ENCODE measurements around the gene RNASE12.
A peak's percentile ranks its signal among the peaks of the same experiment; 100 is the strongest.
"Not testable (repeated sequence)": the region's sequence is repeated elsewhere in the genome, so short reads cannot be mapped to it uniquely, and the experiment has no call there.

RNASE12 gene, protein sequence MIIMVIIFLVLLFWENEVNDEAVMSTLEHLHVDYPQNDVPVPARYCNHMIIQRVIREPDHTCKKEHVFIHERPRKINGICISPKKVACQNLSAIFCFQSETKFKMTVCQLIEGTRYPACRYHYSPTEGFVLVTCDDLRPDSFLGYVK

DNA sequence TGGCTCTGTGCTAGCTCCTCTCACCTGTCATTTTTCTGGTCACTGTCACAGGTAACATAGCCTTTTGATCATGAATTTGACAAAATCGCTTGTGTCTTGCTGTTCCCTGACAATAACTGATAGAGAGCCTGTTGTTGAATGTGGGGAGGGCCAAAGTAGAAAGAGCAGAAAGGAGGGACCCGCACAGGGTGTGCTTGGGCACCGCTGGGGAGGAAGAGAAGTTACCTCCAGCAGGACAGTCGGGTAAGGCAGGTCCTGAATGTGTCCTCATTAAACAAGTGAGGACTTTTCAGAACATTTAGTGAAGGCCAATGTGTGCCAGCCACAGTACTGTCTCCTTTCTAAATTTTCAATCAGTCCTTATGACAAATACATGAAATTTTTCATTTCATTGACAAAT is at the start of gene RNASE12:
Gene RNASE12 (minus strand): TSS at position 142 of the 400 bp plus-strand sequence. CDS start 653 bp downstream, outside the sequence.
- DNase-seq = no peak

DNA sequence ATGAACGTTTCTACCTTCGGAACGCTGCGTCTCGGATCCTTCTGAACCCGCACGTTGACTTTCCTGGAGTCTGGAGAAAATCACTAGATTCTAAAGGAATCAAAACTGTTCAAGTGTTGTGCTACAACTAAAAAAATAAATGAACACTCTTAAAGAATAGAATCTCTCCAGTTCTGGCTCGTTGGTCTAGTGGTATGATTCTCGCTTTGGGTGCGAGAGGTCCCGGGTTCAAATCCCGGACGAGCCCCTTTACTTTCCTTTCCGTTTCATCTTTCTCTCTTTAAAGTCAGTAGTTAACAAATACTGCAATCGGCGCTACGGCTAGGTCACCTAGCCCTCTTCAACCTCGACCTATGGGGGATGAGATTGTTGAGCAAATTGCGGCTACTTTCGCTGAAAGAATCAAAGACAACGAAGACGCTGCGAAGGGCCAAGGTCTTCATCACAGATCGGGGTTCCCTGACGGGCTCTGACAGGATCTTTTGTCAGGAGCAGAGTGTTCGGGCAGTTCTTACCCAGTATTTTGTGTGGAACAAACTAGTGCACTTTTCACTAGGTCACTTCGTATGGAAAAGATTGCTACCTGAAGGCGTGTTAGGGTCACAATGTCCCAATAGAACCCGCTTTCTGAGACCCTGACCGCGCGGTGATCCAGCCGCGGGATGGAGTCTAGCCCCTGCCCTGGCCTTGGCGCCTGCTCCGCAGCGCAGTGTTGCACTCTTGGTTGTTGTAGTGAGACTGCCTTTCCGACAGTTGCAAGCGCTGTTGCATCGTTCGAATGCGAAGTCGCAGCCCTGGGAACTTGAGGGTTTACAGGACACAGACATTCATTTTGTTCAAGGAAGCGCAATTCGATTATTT is 41.9 kb upstream of the RNASE12 start:
- peak; percentile 67 to 79 for DNase-seq

DNA sequence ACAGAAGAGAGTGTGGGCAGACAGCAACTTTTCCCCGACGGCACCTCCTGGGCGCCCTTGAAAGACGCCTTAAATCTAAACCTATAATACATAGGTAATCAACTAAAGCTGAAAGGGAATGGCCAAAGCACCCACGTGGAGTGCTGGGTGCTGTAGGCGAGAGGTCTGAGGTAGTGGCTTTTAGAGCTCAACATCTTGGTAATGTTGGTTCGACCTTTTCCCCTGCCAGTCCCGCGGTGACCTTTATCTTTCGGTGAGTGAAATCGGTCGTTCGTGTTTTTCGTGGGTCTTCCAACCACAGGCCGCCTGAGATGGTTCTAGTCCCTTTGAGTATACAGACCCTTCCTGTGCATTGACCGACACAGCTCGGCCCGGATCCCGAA is 41.3 kb upstream of the RNASE12 start:
- DNase-seq = peak in 1 of 2 donors; percentile 32

DNA sequence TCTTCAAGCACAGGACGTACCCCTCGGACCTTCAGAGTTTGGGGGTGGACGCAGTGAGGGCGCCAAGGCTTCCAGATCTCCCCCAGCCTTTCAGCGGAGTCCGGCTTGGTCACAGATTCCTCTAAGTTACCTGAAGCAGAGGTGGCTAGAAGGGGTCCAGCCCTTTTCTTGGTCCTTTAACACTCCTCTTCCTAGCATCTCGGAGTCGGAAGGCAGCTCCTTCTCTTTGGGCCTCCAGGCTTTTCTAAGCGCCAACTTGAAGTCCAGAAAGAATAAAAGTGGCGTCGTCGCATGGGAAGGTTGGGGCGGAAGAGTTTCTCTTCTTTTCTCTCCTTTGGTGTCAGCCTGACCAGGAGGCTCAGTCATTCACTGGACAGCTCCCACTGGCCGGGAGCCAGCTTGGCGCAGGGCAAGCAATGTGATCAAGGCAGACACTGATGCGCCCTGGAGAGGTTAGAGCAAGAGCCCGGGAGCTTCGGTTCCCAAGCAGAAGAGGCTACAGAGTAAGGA is 40.8 kb upstream of the RNASE12 start:
- DNase-seq = peak in 1 of 2 donors; percentile 24

DNA sequence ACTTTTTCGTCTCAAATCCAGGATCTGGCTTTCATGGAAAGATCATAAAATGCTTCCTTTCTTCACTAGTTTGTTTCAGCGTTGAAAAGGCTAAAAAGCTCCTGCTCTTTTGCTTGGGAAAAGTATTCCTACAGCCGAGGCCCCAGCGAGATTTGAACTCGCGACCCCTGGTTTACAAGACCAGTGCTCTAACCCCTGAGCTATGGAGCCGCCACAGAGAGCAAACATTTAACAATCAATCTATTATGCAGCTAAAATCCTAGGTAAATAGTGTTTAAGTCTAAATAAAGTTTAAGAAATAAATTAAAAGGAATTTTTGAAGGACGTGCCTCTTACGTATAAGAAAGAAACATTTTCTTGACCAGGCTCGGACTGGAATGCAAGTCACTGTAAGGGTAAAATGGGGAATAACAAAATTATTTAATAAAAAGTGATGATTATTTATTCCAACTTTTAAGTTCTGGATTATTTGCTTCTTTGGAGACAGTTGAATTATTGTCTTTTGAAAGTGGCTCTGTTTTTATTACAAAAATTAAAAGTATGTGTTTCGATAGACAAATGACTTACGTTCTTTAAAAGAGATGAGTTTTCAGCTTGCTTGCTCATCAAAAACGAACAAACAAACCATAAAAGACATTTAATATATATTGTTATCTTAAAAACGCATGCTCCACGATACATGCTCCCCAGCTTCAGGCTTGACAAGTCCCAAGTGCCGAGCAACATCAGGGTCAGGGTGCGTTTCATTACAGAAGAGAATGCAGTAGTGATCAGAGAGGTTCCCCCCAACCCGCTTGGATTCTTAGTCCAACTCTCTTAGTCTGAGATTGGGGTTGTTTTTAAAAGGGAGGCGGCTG is 40.1 kb upstream of the RNASE12 start:
- DNase-seq = peak; percentile 64 to 71

DNA sequence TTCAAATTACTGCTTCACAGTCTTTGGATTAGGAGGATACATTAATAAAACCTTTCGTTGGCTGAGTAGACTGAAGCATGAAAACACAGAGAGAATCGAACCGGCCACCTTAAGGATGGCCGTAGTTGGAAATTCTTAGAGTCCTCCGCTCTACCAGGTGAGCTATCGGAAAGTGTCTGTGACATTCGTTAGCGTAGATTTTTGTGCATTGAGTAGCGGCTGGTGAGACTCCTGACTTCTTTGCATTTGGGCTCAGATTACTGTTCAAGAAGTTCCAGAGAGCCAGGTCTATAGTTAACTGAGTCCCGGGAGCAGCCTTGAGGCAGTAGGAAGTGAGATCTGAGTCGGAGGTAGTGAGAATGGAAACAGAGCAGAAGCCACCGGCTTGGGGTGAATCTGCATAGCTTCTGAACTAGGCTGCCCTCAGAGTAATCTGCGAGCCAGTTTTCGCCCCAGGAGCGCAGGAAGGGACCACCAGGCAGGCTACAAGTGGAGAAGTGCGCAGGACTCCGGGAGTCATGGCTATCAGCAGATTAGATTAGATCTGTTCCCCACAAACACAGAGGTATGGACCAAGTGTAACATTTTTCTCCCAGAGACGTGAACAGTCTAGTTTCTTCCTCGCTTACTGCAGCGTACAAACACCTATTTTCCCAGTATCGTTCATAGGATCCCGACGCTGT is 39.3 kb upstream of the RNASE12 start:
- DNase-seq = peak; percentile 47 to 61

DNA sequence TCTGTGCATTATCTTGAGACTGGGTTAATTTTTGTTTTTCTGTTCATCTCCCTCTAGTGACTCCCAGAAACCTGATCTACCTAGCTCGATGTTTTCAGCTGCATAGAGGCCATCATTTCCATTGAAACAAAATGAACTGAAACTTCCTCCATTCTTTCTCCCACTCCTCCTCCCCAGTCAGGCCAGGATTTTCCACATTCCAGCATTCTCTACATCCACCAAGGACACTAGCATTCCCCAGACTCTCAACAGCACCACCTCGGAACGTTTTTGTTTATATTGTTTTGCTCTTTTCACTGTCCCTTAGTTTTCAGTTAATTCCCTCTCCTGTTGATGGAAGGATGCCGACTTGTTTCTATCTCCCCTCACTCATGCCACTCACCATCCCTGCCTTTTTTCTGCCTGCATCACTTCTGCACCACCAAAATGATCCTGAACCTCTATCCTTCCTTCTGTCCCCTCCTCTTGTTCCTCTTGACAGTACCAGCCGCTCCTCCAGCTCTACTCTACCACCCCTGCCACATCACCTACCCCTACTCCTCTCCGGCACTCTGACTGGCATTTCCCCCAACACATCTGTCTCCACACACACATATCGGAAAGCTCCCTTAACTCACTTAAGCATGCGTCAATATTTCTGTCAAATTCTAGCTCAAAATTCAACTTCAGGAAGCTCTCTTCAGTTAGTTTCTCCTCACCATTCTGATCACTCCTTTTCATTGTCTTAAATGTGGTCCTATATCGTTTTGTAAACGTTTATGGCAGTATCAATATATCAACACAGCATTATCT is 37.1 kb upstream of the RNASE12 start:
- DNase-seq = no peak

DNA sequence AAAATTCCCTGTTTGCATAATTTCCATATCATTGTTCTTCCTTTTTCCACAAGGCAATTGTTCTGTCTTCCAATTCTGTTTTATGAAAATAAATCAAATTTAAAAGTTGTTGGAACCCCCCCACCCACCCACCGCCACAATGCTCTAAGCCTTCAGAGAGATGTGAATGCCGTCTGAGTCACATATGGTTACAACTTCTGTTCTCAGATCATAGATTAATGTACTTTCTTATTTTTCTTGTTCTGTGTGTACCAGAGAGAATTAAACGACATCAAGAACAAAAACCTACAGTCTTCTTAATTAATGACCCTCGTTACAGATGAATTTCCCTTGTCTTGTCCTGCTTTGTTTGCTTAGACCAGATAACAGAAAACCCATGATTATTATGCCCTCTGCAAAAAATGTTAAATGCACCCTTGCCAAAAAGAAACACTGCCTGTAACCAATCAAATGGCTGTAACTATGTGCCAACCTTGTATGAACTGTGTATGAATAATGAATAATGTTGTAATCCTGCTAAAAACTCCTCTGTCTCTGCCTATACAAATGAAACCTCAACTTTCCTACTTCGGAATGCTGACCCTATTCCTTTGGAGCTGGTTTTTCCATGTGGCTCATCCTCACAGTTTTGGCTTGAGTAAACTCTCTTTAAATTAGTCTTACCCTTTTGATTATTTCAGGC is 36.3 kb upstream of the RNASE12 start:
- DNase-seq = no peak

DNA sequence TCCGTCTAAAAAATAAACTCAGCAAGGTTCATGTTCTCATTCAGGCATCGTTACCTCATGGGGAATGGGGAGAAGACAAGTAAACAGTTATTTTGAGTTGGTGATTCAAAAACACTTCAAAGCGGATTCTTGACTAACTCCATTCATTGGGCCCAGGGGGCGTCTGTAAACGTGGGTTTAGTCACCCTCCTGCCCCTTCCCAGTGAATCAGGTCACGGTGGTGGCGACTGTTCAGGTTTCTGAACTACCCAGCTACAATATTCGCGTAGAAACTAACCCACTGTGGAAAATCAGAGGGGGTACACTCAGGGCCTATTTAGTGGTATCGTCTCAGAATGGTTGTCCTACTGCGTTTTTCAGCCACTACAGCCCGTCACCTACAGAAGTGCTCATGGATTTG is 35.1 kb upstream of the RNASE12 start:
- no peak for DNase-seq

DNA sequence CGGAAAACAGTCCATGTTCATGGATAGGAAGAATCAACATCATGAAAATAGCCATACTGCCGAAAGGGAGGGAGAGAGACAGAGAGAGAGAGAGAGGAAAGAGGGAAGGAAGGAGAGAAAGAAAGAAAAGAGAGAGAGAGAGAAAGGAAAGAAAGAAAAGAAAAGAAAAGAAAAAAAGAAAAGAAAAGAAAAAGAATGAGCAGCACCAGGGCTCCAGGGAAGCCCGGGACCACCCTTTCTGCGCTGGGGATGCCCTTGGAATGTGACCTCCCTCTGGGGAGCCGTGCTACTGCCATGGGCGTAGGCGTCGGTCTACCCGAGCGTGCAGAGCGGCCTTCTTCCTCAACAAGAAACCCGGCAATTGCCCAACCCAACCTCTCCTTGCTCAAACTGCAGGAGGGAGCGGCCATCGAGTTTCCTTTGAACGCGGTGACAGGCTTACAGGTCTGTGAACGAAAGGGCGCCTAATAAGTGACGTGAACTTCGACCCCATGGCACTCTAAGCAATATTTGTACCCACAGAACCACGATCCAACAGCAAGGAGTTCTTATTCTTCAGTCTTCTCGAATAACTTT is 33.4 kb upstream of the RNASE12 start:
- DNase-seq = peak; percentile 42 to 49

DNA sequence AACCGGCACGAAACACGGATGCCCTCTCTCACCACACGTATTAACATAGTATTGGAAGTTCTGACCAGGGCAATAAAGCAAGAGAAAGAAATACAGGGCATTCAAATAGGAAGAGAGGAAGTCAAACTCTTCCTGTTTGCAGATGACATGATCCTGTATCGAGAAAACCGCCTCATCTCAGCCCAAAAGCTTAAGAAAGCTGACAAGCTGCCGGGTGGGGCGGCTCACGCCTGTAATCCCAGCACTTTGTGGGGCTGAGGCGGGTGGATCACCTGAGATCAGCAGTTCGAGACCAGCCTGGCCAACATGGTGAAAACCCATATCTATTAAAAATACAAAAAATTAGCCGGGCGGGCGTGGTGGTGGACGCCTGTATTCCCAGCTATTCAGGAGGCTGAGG is 32.6 kb upstream of the RNASE12 start:
- peak in 1 of 2 donors; percentile 32 for DNase-seq

DNA sequence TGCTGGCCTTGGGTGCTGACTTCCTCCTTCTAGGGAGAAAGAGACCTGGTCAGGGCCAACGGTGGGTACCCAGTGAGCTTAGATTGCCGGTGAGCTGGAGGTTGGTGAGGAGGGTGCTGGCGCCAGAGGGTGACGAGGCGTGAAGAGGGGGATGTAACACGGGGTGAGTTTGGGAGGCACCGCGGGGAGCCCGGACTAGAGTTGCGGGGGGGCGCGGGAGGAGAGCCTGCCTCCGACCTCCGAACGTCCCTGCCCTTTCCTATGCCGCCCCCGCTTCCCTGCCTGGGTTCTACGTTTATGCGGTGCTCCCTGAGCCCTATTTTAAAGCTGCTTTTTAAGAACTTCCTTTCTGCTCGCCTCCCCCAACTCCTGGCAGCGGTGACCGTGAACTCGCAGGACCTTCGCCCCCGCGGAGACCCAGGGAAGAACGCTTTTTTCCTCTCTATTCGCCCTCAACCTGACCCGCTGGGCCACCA is 31.7 kb upstream of the RNASE12 start:
- peak in 1 of 2 donors; percentile 14 for DNase-seq

DNA sequence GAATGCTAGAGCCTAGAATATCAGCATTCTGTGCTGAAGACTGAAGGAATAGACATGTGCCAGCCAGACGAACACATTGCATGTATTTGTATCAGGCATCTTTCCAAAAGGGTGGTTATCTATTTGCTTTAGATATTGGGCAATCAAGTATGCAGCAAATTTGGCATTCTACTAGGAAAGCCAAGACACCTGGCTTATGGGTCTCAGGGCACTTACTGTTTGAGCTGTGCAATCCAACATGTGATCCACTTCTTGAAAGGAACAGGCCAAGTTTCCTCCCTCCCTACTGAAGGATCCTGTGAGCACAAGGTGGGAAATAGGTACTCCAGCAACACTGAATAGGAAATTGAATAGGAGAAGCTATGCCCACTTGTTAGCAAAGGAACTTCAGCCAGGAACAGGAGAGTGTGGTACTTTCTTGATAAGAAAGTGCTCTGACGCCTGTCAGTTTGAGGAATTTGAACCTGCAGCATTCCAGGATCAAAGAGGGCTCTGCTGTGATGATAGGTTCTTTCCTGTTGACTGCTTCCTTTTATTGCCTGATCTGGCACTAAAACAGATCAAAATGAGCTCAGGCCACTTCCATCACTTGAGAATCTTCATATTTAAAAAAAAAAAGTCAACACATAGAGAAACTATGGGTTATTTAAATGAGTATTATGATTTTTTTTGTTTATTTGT is 29.8 kb upstream of the RNASE12 start:
- DNase-seq = no peak

DNA sequence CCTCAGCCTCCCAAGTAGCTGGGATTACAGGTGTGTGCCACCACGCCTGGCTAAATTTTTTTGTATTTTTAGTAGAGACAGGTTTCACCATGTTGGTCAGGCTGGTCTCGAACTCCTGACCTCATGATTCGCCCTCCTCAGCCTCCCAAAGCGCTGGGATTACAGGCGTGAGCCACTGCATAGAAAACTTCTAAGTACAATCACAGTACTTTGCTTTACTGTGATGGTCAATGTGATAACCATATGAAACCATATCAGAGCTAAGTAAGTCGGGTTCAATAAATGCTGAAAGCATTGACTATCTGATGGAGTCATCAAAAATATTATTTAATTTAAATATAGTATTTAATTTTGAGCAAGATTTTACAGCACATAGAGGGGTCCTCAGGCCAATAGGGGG is 28.5 kb upstream of the RNASE12 start:
- DNase-seq = not testable (repeated sequence)

DNA sequence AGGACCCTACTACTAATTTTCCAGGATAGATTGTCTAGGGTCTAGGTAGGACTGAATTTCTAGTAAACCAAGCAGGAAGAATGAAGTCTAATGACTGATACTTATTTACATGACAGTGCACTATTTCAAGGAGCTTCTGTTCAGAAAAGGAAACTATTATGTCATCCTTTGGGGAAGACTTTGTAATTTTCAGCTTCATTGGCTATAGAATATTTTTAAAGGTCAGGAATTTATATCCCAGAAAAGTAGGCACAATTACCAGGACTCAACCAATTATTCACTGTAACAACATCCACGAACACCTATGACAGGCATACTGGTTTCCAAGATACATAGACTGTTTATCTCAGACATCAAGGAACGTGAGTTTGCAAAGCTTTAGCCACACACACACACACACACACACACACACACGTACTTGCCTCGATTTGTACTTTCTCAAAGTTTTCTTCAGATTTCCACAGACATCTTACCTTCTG is 27.1 kb upstream of the RNASE12 start:
- DNase-seq = no peak

DNA sequence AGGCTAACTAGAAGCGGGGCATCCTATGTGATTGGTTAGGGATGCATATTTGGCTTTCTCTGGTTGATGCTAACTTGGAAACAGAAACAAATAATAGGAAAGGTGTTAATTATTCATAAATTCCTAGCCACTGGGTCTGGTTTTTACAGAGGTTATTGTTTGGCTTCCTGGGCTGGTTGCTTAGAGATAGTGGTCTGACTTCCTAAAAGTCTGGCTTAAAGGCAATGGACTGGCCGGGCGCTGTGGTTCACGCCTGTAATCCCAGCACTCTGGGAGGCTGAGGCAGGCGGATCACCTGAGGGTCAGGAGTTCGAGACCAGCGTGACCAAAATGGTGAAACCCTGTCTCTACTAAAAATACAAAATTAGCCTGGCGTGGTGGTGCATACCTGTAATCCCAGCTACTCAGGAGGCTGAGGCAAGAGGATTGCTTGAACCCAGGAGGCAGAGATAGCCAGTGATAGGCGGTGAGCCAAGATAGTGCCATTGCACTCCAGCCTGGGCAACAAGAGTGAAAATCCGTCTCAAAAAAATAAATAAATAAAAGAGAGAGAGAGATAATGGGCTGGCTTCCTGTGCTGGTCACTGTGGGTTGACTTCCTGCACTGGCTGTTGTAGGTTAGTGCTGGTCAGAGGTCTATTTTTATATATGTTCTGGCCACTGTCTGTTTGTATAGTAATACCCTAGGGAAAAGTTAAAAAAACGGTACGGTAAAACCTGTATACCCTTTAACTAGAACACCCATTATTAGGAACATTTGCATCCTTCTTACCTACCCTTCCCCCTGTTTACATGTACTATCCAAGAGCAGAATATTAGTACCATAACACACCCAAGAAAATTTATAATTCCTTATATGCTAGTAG is 26.2 kb upstream of the RNASE12 start:
- DNase-seq = no peak

DNA sequence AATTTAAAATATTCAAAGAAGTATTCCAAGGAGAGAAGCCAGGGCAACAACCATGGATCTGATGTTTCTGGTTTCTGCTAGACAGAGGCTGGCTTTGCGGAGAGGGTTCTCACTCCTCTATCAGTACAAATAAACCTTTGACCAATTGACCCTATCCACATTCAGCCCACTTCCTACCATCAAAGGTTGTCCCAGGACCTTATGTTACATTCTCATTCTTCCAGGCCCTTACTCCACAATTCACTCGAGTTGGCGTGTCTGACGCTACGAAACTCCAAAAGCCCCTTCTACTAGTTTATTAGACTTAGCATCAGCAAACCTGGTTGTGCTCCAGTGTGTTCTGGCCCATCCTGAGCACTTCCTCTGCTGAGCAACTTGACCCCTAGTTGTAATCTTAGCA is 24.8 kb upstream of the RNASE12 start:
- DNase-seq = no peak

DNA sequence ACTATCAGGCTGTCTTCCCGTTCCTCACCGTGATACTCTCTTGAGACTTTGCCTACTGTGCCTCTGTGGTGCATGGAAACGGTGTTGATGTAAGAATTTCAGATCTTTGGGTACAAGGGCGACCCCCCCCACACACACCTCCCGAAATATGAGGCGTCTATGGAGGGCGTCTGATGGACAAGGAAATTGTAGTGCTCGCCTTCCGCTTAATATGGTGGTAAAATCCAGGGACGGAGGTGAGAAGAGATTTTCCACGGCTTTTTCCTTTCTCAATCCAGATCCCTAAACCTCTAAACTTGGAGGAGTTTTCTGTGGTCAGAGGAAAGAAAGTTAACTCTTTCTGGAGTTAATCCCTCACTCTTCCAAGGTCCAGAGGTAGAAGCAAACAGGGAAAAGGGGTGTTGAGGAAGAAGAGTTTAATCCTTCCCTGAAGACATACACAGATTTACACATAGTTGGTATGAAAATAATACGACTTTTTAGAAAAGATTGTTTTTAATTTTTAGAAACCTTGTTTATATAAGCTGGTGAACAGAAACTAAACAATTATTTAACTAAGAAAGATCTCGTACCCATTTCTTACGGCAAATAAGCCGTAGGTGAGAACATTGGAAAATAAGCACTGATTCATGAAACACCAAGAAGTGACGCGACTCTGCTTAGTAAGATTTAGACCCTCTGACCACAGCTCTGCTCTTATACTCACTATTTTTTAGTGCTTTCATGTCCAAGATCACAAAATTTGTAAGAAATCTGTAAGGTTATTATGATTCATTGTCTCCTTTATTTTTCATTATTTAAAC is 23.1 kb upstream of the RNASE12 start:
- peak in 1 of 2 donors; percentile 28 for DNase-seq

Data from stimulated activated CD4-positive, alpha-beta T cell treated with anti-CD3 and anti-CD28 coated beads, Interleukin-2, amount 100 ng/mL, for 24 hours (primary cell).